Neural cell (in vitro differentiated cells): Measurements from ENCODE around the gene ZNF784. TPM values are rescaled to one million over a fixed set of nuclear protein-coding genes. Genes with fewer than 3 reads are reported as not detected.

Source experiments
- H2AFZ ChIP-seq: fragments of 200-600, 300-800 bp; sonication (generic), shearing (Covaris generic); 2 replicates; pipeline ENCODE4 v1.6.0; 2014; ENCODE audit warnings: low read depth, mild to moderate bottlenecking, antibody characterized with exemption, low read length, moderate library complexity
- H3F3A ChIP-seq: fragments of 200-600 bp; shearing (Covaris generic); 2 replicates; pipeline ENCODE4 v1.6.1; 2016; ENCODE audit warnings: mild to moderate bottlenecking, moderate library complexity, mixed read lengths, antibody characterized with exemption, low read length; ENCODE audit not compliant: insufficient read depth, poor library complexity, severe bottlenecking
- H3K27ac ChIP-seq: fragments of 200-600, 300-800 bp; sonication (generic), shearing (Covaris generic); 2 replicates; pipeline ENCODE4 v1.5.1; 2014; ENCODE audit warnings: mild to moderate bottlenecking, low read length, moderate library complexity
- H3K27me3 ChIP-seq: fragments of 300-800, 200-600 bp; sonication (generic), shearing (Covaris generic); 2 replicates; pipeline ENCODE4 v1.6.0; 2014; ENCODE audit warnings: mild to moderate bottlenecking, low read depth, low read length, moderate library complexity; ENCODE audit not compliant: insufficient read depth
- H3K36me3 ChIP-seq: fragments of 300-800, 200-600 bp; sonication (generic), shearing (Covaris generic); 2 replicates; pipeline ENCODE4 v1.5.1; 2014; ENCODE audit warnings: mild to moderate bottlenecking, antibody characterized with exemption, low read length, moderate library complexity; ENCODE audit not compliant: insufficient read depth
- H3K4me2 ChIP-seq: fragments of 300-800, 200-600 bp; sonication (generic), shearing (Covaris generic); 2 replicates; pipeline ENCODE4 v1.6.0; 2014; ENCODE audit warnings: mild to moderate bottlenecking, low read length
- H3K4me3 ChIP-seq: fragments of 300-800, 200-600 bp; sonication (generic), shearing (Covaris generic); 2 replicates; pipeline ENCODE4 v1.5.1; 2014; ENCODE audit warnings: mild to moderate bottlenecking, low read length, moderate library complexity
- H3K79me2 ChIP-seq: fragments of 200-600 bp; shearing (Covaris generic); replicated peaks from 2 replicates; pipeline ENCODE4 v1.6.0; 2014; ENCODE audit warnings: mild to moderate bottlenecking, low read length, moderate library complexity; ENCODE audit not compliant: insufficient read depth
- H3K9ac ChIP-seq: fragments of 300-800, 200-600 bp; sonication (generic), shearing (Covaris generic); 2 replicates; pipeline ENCODE4 v1.6.1; 2016; ENCODE audit warnings: mild to moderate bottlenecking, low read length, mixed read lengths
- H3K9me2 ChIP-seq: fragments of 200-600 bp; shearing (Covaris generic); 2 replicates; pipeline ENCODE4 v1.6.1; 2016; ENCODE audit warnings: mild to moderate bottlenecking, low read length, mixed read lengths; ENCODE audit not compliant: insufficient read depth
- H3K9me3 ChIP-seq: fragments of 200-600, 300-800 bp; sonication (generic), shearing (Covaris generic); 2 replicates; pipeline ENCODE4 v1.6.1; 2016; ENCODE audit warnings: mild to moderate bottlenecking, mixed run types, low read length, moderate library complexity, mixed read lengths
- H4K20me1 ChIP-seq: fragments of 200-600 bp; shearing (Covaris generic); 2 replicates; pipeline ENCODE4 v1.6.1; 2016; ENCODE audit warnings: mild to moderate bottlenecking, mixed run types; ENCODE audit not compliant: insufficient read depth
- EP300 ChIP-seq: fragments of 450-650 bp; conservative IDR thresholded peaks from 2 replicates; pipeline ENCODE4 v1.6.1; 2014; ENCODE audit warnings: antibody characterized with exemption, mild to moderate bottlenecking, moderate library complexity; ENCODE audit not compliant: poor library complexity, severe bottlenecking
- EZH2 ChIP-seq: fragments of 200-600, 300-800 bp; shearing (Covaris generic), sonication (generic); IDR thresholded peaks from 2 replicates; pipeline ENCODE4 v1.6.1; 2014; ENCODE audit warnings: antibody characterized with exemption, low read length, borderline replicate concordance, mild to moderate bottlenecking; ENCODE audit not compliant: insufficient read depth, poor library complexity, severe bottlenecking
- MXI1 ChIP-seq: fragments of 450-650 bp; conservative IDR thresholded peaks from 2 replicates; pipeline ENCODE4 v1.6.1; 2014; ENCODE audit warnings: antibody characterized with exemption, mild to moderate bottlenecking; ENCODE audit not compliant: poor library complexity, severe bottlenecking
- POLR2AphosphoS5 ChIP-seq: IDR thresholded peaks from 2 replicates; pipeline ENCODE4 v1.6.1; 2012
- RAD21 ChIP-seq: fragments of 450-650 bp; conservative IDR thresholded peaks from 2 replicates; pipeline ENCODE4 v1.6.1; 2014; ENCODE audit warnings: antibody characterized with exemption, mild to moderate bottlenecking, moderate library complexity
- SMC3 ChIP-seq: fragments of 450-650 bp; conservative IDR thresholded peaks from 2 replicates; pipeline ENCODE4 v1.6.1; 2014; ENCODE audit warnings: antibody characterized with exemption, mild to moderate bottlenecking, moderate library complexity; ENCODE audit not compliant: poor library complexity
- TAF1 ChIP-seq: IDR thresholded peaks from 2 replicates; pipeline ENCODE4 v1.6.1; 2012; ENCODE audit warnings: low read depth
- polyA plus RNA-seq: library from polyadenylated mRNA; depleted of rRNA; stranded (reverse); fragments of >200 nt; gene quantifications from 2 replicates; pipeline ENCODE4 v1.2.3, GENCODE V29; 2014
- TF ChIP-seq, protein P1 (sequence below): IDR thresholded peaks from 2 replicates; pipeline ENCODE4 v1.6.1; 2012; ENCODE audit warnings: borderline replicate concordance
- TF ChIP-seq, protein P2 (sequence below): fragments of 450-650 bp; IDR thresholded peaks from 2 replicates; pipeline ENCODE4 v1.5.1; 2014; ENCODE audit warnings: antibody characterized with exemption, mild to moderate bottlenecking, moderate library complexity; ENCODE audit not compliant: poor library complexity, severe bottlenecking

Gene ZNF784
- polyA plus RNA-seq, 1 donor from 2014 or later, result 10.3 TPM

DNA sequence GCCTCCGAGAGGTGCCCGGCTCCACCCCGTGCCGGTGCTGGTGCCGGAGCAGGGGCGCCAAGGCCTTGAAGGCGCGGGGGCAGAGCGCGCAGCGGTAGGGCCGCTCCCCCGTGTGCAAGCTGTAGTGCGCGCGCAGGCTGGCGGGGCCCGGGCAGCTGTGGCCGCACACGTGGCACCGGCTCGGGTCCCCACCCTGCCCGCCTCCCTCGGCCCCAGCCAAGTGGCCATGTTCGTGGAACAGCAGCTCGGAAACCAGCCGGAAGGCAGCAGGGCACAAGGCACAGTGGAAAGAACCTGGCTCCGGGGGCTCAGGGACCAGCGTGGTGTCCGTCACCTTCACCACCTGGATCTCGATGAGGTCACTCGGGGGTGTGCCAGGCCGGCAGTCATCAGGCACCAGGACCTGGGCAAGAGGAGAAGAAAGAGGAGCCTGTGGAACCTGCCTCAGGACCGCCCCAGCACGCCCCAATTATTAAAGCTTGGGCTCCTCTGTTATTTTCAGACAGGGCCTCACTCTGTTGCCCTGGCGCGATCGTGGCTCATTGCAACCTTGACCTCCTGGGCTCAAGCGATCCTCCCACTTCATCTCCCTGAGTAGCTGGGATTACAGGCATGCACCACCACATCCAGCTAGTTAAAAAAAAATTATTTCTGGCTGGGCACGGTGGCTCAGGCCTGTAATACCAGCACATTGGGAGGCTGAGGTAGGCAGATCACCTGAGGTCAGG, 2.0 kb downstream of the ZNF784 start:
- Histone ChIP-seq H3K36me3 (no peaks in the 10 kb centered on the region), H3K9ac (no peak overlapping the region), H3K4me3 (no peak overlapping the region), H4K20me1 (no peaks in the 10 kb centered on the region), H3K9me2 (no peaks in the 10 kb centered on the region), H3K79me2 (peaks cover 8% of the 10 kb centered on the region), H2AFZ (no peak overlapping the region), H3K27ac (no peak overlapping the region), H3K4me2 (no peak overlapping the region), H3K9me3 (no peaks in the 10 kb centered on the region), H3K27me3 (no peaks in the 10 kb centered on the region), H3F3A (no peaks in the 10 kb centered on the region)
- TF ChIP-seq RAD21 (no peak), EP300 (no peak), SMC3 (no peak), POLR2AphosphoS5 (no peak), TAF1 (no peak), EZH2 (no peak), MXI1 (no peak)
- TF ChIP-seq, protein P1, sequence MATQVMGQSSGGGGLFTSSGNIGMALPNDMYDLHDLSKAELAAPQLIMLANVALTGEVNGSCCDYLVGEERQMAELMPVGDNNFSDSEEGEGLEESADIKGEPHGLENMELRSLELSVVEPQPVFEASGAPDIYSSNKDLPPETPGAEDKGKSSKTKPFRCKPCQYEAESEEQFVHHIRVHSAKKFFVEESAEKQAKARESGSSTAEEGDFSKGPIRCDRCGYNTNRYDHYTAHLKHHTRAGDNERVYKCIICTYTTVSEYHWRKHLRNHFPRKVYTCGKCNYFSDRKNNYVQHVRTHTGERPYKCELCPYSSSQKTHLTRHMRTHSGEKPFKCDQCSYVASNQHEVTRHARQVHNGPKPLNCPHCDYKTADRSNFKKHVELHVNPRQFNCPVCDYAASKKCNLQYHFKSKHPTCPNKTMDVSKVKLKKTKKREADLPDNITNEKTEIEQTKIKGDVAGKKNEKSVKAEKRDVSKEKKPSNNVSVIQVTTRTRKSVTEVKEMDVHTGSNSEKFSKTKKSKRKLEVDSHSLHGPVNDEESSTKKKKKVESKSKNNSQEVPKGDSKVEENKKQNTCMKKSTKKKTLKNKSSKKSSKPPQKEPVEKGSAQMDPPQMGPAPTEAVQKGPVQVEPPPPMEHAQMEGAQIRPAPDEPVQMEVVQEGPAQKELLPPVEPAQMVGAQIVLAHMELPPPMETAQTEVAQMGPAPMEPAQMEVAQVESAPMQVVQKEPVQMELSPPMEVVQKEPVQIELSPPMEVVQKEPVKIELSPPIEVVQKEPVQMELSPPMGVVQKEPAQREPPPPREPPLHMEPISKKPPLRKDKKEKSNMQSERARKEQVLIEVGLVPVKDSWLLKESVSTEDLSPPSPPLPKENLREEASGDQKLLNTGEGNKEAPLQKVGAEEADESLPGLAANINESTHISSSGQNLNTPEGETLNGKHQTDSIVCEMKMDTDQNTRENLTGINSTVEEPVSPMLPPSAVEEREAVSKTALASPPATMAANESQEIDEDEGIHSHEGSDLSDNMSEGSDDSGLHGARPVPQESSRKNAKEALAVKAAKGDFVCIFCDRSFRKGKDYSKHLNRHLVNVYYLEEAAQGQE, result no peak
- TF ChIP-seq, protein P2, sequence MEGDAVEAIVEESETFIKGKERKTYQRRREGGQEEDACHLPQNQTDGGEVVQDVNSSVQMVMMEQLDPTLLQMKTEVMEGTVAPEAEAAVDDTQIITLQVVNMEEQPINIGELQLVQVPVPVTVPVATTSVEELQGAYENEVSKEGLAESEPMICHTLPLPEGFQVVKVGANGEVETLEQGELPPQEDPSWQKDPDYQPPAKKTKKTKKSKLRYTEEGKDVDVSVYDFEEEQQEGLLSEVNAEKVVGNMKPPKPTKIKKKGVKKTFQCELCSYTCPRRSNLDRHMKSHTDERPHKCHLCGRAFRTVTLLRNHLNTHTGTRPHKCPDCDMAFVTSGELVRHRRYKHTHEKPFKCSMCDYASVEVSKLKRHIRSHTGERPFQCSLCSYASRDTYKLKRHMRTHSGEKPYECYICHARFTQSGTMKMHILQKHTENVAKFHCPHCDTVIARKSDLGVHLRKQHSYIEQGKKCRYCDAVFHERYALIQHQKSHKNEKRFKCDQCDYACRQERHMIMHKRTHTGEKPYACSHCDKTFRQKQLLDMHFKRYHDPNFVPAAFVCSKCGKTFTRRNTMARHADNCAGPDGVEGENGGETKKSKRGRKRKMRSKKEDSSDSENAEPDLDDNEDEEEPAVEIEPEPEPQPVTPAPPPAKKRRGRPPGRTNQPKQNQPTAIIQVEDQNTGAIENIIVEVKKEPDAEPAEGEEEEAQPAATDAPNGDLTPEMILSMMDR, result no peak

DNA sequence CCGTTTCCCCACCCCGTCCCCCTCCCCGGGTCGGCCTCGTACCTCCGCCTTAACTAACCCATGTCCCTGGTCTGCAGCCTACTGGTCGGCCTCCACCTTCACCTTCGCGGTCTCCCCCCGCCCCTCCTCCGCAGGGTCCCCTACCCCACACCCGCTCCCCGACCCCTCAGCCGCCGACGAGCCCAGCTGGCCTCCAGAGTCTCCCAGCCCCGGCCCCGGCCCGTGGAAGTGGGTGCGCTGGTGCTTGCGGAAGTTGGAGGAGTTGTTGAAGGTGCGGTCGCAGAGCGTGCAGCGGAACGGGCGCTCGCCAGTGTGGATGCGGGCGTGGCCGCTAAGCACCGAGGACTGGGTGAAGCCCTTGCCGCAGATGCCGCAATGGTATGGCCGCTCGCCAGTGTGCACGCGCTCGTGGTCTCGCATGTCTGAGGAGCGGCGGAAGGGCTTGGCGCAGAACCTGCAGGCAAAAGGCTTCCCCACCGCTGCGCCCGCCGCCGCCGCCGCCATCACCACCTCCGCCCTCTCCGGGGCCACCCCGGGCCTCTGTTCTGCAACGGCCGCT, 2.6 kb downstream of the ZNF784 start:
- H3K9me3 ChIP-seq, result no peaks in the 10 kb centered on the region
- no peaks in the 10 kb centered on the region for H4K20me1 ChIP-seq
- no peaks in the 10 kb centered on the region for H3F3A ChIP-seq
- H3K79me2 ChIP-seq, result peaks cover 8% of the 10 kb centered on the region
- no peaks in the 10 kb centered on the region for H3K36me3 ChIP-seq
- H3K9ac ChIP-seq, result no peak overlapping the region
- no peak overlapping the region for H3K4me2 ChIP-seq
- no peak overlapping the region for H3K4me3 ChIP-seq
- TF ChIP-seq SMC3 (no peak), EZH2 (no peak), EP300 (no peak), TAF1 (no peak)
- TF ChIP-seq, protein P1, result no peak
- TF ChIP-seq, protein P2, result no peak
- no peak overlapping the region for H2AFZ ChIP-seq
- no peaks in the 10 kb centered on the region for H3K9me2 ChIP-seq
- no peak overlapping the region for H3K27ac ChIP-seq
- H3K27me3 ChIP-seq, result no peaks in the 10 kb centered on the region
